C4-2B (cell line): ENCODE measurements around the gene PIP5K1C.
A peak's percentile ranks its signal among the peaks of the same experiment; 100 is the strongest.

Source experiments
- H3K27ac ChIP-seq: fragments of 450-650 bp; 2 replicates; pipeline ENCODE4 v1.5.1; 2017
- ZFX ChIP-seq: fragments of 450-650 bp; IDR thresholded peaks from 2 replicates; pipeline ENCODE4 v1.6.1; 2017
- TF ChIP-seq, protein P1 (sequence below): fragments of 450-650 bp; conservative IDR thresholded peaks from 2 replicates; pipeline ENCODE4 v1.5.1; 2017; ENCODE audit warnings: mild to moderate bottlenecking

PIP5K1C gene

GRCh38 chr19:3659746-3660112 lies 40.5 kb downstream of the PIP5K1C start:
- no peak for TF ChIP-seq ZFX
- TF ChIP-seq, protein P1, sequence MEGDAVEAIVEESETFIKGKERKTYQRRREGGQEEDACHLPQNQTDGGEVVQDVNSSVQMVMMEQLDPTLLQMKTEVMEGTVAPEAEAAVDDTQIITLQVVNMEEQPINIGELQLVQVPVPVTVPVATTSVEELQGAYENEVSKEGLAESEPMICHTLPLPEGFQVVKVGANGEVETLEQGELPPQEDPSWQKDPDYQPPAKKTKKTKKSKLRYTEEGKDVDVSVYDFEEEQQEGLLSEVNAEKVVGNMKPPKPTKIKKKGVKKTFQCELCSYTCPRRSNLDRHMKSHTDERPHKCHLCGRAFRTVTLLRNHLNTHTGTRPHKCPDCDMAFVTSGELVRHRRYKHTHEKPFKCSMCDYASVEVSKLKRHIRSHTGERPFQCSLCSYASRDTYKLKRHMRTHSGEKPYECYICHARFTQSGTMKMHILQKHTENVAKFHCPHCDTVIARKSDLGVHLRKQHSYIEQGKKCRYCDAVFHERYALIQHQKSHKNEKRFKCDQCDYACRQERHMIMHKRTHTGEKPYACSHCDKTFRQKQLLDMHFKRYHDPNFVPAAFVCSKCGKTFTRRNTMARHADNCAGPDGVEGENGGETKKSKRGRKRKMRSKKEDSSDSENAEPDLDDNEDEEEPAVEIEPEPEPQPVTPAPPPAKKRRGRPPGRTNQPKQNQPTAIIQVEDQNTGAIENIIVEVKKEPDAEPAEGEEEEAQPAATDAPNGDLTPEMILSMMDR = no peak
- H3K27ac ChIP-seq = no peak overlapping the region

DNA sequence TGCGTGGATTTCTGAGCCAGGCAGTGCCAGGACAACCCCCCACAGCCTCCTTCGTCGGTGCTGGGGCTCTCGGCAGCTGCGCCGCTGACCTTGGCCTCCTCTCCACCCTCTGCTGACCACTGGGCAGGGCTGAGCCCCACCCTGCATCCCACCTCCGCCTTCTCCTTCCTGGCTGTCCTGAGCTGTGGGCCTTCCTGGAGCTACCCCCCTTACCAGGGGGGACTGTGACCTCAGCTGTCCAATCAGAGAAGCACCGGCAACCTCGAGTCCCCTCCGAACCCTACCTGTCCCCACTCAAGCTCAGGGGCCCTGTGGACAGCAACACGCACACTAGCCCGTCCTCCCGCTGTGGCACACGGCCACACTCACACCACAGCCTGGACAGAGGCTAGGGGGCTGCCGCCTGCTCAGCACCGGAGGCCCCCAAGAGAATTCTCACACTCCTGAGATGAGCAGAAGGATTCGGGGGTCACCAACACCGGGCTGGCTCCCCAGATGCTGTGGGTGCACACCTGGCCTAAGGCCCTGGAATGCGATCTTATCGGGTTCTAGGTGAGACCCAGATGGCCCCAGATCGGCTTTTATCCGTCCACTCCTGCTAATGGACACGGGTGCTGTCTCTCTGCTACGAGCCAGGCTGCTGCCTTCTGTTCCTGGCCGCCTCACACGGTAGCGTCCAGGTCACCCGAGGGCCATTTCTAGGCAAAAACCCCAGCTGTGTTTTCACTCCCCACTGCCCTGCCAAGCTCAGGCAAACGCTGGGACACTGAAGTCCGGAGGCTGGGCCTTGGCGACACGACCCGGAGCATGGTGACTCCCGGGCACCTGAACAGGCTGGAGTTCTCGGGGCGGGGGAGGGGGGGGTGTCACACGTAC lies 41.2 kb downstream of the PIP5K1C start:
- TF ChIP-seq, protein P1 = no peak
- no peak for TF ChIP-seq ZFX
- peak overlapping the region; percentile 56 for H3K27ac ChIP-seq

GRCh38 chr19:3658004-3658869 lies 42.0 kb downstream of the PIP5K1C start:
- peak overlapping the region; percentile 56 for H3K27ac ChIP-seq
- no peak for TF ChIP-seq ZFX
- TF ChIP-seq, protein P1 = no peak

- peak overlapping the region; percentile 56 for H3K27ac ChIP-seq
- TF ChIP-seq, protein P1 = no peak
- TF ChIP-seq ZFX = no peak
Measured at GRCh38 chr19:3657395-3657769, 42.9 kb downstream of the PIP5K1C start.

DNA sequence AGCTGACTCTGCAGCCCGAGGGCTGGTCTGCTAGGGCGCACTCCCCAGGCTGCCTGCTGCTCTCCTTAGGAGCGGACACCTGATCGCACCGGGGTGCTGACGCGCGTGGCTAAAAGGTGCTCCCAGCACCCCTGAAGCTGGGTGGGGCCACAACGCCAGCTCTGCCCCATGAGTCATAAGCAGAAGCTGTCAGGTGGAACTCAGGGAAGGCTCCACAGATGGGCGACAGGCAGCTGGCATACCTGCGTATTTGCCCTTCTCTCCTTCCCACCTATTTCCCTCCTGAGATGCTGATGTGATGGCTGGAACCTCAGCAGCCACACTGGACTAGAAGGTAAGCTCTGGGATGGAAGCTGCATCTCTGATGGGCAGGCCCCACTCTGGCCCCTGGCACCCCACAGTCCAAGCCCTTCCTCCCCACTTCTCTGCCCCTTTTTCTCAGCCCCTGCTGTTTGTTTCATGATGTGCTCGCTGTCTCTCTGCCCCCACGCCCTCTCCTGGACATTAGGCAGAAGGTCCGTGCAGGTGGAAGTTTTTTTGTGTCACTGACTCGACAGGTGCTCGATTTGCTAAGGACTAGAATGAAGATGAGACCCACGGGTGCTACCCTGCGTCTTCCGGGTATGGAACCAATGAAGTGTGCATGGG lies 43.4 kb downstream of the PIP5K1C start:
- TF ChIP-seq, protein P1 = no peak
- no peak for TF ChIP-seq ZFX
- H3K27ac ChIP-seq = no peak overlapping the region

GRCh38 chr19:3656073-3656746 lies 44.1 kb downstream of the PIP5K1C start:
- TF ChIP-seq, protein P1 = no peak
- TF ChIP-seq ZFX = no peak

More at GRCh38 chr19:3656073-3656746, 44.1 kb downstream of the PIP5K1C start:
- H3K27ac ChIP-seq = no peak overlapping the region
